A673 (cell line): ENCODE measurements around the gene ST3GAL2.

Experiments
- EZH2 ChIP-seq: fragments of 200-600 bp; sonication (generic); IDR thresholded peaks from 2 replicates; pipeline ENCODE4 v1.6.1; 2017; ENCODE audit warnings: borderline replicate concordance, low read depth, mild to moderate bottlenecking, mixed read lengths, antibody characterized with exemption, low read length; ENCODE audit not compliant: poor library complexity, severe bottlenecking
- TF ChIP-seq, protein P1 (sequence below): fragments of 300-800, 200-600 bp; sonication (generic); conservative IDR thresholded peaks from 2 replicates; pipeline ENCODE4 v1.5.1; 2017; ENCODE audit warnings: low read depth, mild to moderate bottlenecking, antibody characterized with exemption, low read length, moderate library complexity, mixed read lengths

DNA sequence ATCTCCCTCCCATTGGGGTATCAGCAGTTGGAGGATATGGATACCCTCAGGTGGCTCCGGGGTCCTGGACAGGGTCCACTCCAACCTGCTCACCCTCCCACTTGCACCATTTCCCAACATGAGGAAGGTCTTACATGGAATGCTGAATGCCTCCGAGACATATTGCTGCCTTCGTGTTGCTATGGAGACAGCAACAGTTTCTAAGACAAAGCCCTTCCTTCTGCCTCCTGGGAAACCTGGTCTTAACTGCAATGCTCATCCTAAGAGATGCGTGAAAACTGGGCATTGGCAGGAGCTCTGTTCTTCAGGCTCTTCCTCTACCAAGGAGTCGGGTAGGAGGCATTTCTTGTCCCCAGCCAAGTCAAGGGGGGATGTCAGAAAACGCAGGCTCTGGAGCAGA is 45.2 kb downstream of the ST3GAL2 start:
- TF ChIP-seq, protein P1, sequence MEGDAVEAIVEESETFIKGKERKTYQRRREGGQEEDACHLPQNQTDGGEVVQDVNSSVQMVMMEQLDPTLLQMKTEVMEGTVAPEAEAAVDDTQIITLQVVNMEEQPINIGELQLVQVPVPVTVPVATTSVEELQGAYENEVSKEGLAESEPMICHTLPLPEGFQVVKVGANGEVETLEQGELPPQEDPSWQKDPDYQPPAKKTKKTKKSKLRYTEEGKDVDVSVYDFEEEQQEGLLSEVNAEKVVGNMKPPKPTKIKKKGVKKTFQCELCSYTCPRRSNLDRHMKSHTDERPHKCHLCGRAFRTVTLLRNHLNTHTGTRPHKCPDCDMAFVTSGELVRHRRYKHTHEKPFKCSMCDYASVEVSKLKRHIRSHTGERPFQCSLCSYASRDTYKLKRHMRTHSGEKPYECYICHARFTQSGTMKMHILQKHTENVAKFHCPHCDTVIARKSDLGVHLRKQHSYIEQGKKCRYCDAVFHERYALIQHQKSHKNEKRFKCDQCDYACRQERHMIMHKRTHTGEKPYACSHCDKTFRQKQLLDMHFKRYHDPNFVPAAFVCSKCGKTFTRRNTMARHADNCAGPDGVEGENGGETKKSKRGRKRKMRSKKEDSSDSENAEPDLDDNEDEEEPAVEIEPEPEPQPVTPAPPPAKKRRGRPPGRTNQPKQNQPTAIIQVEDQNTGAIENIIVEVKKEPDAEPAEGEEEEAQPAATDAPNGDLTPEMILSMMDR: no peak
- TF ChIP-seq EZH2: no peak
